Neural cell (in vitro differentiated cells): ENCODE results near the gene HSD3B7.

ENCODE experiments used
- EZH2 ChIP-seq: fragments of 200-600, 300-800 bp; shearing (Covaris generic), sonication (generic); IDR thresholded peaks from 2 replicates; pipeline ENCODE4 v1.6.1; 2014; ENCODE audit warnings: antibody characterized with exemption, low read length, borderline replicate concordance, mild to moderate bottlenecking; ENCODE audit not compliant: insufficient read depth, poor library complexity, severe bottlenecking
- POLR2AphosphoS5 ChIP-seq: IDR thresholded peaks from 2 replicates; pipeline ENCODE4 v1.6.1; 2012
- RAD21 ChIP-seq: fragments of 450-650 bp; conservative IDR thresholded peaks from 2 replicates; pipeline ENCODE4 v1.6.1; 2014; ENCODE audit warnings: antibody characterized with exemption, mild to moderate bottlenecking, moderate library complexity
- TAF1 ChIP-seq: IDR thresholded peaks from 2 replicates; pipeline ENCODE4 v1.6.1; 2012; ENCODE audit warnings: low read depth
- TF ChIP-seq, protein P1 (sequence below): fragments of 450-650 bp; IDR thresholded peaks from 2 replicates; pipeline ENCODE4 v1.5.1; 2014; ENCODE audit warnings: antibody characterized with exemption, mild to moderate bottlenecking, moderate library complexity; ENCODE audit not compliant: poor library complexity, severe bottlenecking

DNA sequence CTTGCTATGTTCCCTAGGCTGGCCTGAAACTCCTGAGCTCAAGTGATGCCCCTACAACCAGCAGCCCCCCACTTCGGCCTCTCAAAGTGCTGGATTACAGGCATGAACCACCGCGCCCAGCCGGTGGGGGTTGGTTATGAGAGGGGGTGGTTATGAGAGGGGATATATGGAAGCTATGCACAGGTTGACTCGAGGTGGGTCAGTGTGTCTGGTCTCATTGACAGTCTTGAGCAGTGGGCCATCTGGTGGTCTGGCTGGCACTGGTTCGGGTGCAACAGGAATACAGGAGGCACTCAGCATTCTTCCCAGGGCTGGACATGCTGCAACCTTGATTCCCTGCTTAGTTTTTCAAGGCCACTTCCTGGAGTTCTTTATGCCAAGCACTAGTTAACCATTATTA is 31.0 kb downstream of the HSD3B7 start:
- TF ChIP-seq EZH2, result no peak
- TF ChIP-seq, protein P1, sequence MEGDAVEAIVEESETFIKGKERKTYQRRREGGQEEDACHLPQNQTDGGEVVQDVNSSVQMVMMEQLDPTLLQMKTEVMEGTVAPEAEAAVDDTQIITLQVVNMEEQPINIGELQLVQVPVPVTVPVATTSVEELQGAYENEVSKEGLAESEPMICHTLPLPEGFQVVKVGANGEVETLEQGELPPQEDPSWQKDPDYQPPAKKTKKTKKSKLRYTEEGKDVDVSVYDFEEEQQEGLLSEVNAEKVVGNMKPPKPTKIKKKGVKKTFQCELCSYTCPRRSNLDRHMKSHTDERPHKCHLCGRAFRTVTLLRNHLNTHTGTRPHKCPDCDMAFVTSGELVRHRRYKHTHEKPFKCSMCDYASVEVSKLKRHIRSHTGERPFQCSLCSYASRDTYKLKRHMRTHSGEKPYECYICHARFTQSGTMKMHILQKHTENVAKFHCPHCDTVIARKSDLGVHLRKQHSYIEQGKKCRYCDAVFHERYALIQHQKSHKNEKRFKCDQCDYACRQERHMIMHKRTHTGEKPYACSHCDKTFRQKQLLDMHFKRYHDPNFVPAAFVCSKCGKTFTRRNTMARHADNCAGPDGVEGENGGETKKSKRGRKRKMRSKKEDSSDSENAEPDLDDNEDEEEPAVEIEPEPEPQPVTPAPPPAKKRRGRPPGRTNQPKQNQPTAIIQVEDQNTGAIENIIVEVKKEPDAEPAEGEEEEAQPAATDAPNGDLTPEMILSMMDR, result no peak
- TF ChIP-seq POLR2AphosphoS5, result no peak
- no peak for TF ChIP-seq RAD21
- TF ChIP-seq TAF1, result no peak
